Upper lobe of left lung (tissue), 6 donors: ENCODE data around the gene MBOAT7. TPM values are rescaled to one million over a fixed set of nuclear protein-coding genes. Genes with fewer than 3 reads are reported as not detected.
"Not testable (repeated sequence)": the region's sequence is repeated elsewhere in the genome, so short reads cannot be mapped to it uniquely, and the experiment has no call there.

Experiments used
- ATAC-seq, 2 donors: fragments of 200-7000 bp; cut with Tn5 transposase; one replicate each; pipeline ENCODE4 v1.9.1; 2022; ENCODE audit warnings: mild to moderate bottlenecking in 2 of 2, moderate library complexity in 2 of 2; ENCODE audit not compliant: low FRiP score in 2 of 2
- DNase-seq, 2 donors: peaks; one replicate each; pipeline ENCODE4 v3.0.0-alpha.2; 2019 to 2020
- H3K27ac ChIP-seq, 4 donors: fragments of 200-600 bp; sonication (generic); one replicate each; pipeline ENCODE4 v1.5.1; 2016 to 2019
- H3K27me3 ChIP-seq, 4 donors: fragments of 200-600 bp; sonication (generic); one replicate each; pipeline ENCODE4 v1.5.1; 2017 to 2019
- H3K36me3 ChIP-seq, 4 donors: fragments of 200-600 bp; sonication (generic); one replicate each; pipeline ENCODE4 v1.5.1; 2016 to 2019
- H3K4me1 ChIP-seq, 4 donors: fragments of 200-600 bp; sonication (generic); one replicate each; pipeline ENCODE4 v1.5.1; 2018 to 2019
- H3K4me3 ChIP-seq, 4 donors: fragments of 200-600 bp; sonication (generic); one replicate each; pipeline ENCODE4 v1.5.1; 2017 to 2019; ENCODE audit warnings: mild to moderate bottlenecking in 2 of 4, moderate library complexity in 1 of 4
- H3K9me3 ChIP-seq, 4 donors: fragments of 200-600 bp; sonication (generic); one replicate each; pipeline ENCODE4 v1.5.1; 2018 to 2019
- CTCF ChIP-seq, 6 experiments: fragments of 450-650 bp in 4 of 6; fragments of 200-600 bp in 2 of 6; sonication (generic) in 2 of 6; IDR thresholded peaks; one replicate each; pipeline ENCODE4 v1.5.1; 2016 to 2019; ENCODE audit warnings: antibody characterized with exemption in 6 of 6
- EP300 ChIP-seq, 4 donors: sonication (generic); formaldehyde crosslinking; IDR thresholded peaks; one replicate each; pipeline ENCODE4 v1.5.1; 2017; ENCODE audit warnings: antibody characterized with exemption in 4 of 4, control low read depth in 2 of 4
- POLR2A ChIP-seq, 4 donors: fragments of 450-650 bp; IDR thresholded peaks; one replicate each; pipeline ENCODE4 v1.5.1; 2016 to 2017; ENCODE audit warnings: antibody characterized with exemption in 4 of 4, mild to moderate bottlenecking in 2 of 4
- POLR2AphosphoS5 ChIP-seq, 2 donors: sonication (generic); formaldehyde crosslinking; IDR thresholded peaks; one replicate each; pipeline ENCODE4 v1.5.1; 2017; ENCODE audit warnings: antibody characterized with exemption in 2 of 2
- WGBS, 2 donors: methylation state at CpG; one replicate each; pipeline ENCODE4 v1.1.5; 2017 to 2018; 5-methylcytosine and 5-hydroxymethylcytosine counted together
- total RNA-seq, 6 donors: library from RNA; depleted of rRNA in 4 of 6; stranded (reverse); fragments of >200 nt in 4 of 6; gene quantifications; one replicate each; pipeline versions ENCODE4 v1.1.0 to v1.2.1, GENCODE V29; 2016 to 2021
- donor health status: DM: no; HTN: no; CAD: no; lungs with moderate emphysema.
- donor health status: DM: no; HTN: yes; CAD: no; lungs with severe emphysema.

Gene MBOAT7
- total RNA-seq = 100 to 1,000 TPM in 1 of 6 donors, 10 to 100 TPM in 5; 43.7 to 121 (median 75.4) TPM

- TF ChIP-seq POLR2A (IDR thresholded peaks at IDR 0.05) (peak in 2 of 4 donors; percentile 47 to 74), CTCF (IDR thresholded peaks at IDR 0.05) (peak; percentile 21 to 76 (median 63)), EP300 (IDR thresholded peaks at IDR 0.05) (no peak), POLR2AphosphoS5 (IDR thresholded peaks at IDR 0.05) (peak; percentile 66 to 81)
- peaks cover 19 to 33% (median 22%) of the 10 kb centered on the region in 4 donors for H3K4me1 ChIP-seq
- 1% methylated on average over 17 to 46 of the region's 64 CpGs for WGBS, 2 donors
- peak within 1 kb of the TSS; percentile 99 to 100 (median 99) for H3K27ac ChIP-seq
- peak; percentile 66 to 96 for DNase-seq
- ATAC-seq = peak in 1 of 2 donors; percentile 3
- H3K36me3 ChIP-seq = peaks cover 0 to 22% (median 16%) of the 10 kb centered on the region in 4 donors
- H3K9me3 ChIP-seq = no peaks in the 10 kb centered on the region
- H3K4me3 ChIP-seq = peak within 1 kb of the TSS; percentile 61 to 85 (median 80)
- no peaks in the 10 kb centered on the region for H3K27me3 ChIP-seq
Measured at GRCh38 chr19:54189145-54189734, at the start of gene MBOAT7. TSS of gene MBOAT7 (minus strand) at chr19:54189580. CDS start at chr19:54188508, 1,072 bp downstream.

- Histone ChIP-seq H3K9me3 (no peaks in the 10 kb centered on the region), H3K36me3 (no peaks in the 10 kb centered on the region), H3K27me3 (no peaks in the 10 kb centered on the region), H3K4me1 (peaks cover 0 to 4% (median 2%) of the 10 kb centered on the region in 4 donors), H3K27ac (no peak overlapping the region), H3K4me3 (no peak overlapping the region)
- 71 to 92% methylated on average over 4 to 5 of the region's 5 CpGs for WGBS, 2 donors
- TF ChIP-seq POLR2AphosphoS5 (IDR thresholded peaks at IDR 0.05) = no peak
- DNase-seq = no peak
- no peak for ATAC-seq
Measured at GRCh38 chr19:54233941-54234340, 44.6 kb upstream of the MBOAT7 start.

GRCh38 chr19:54231077-54231931 lies 41.9 kb upstream of the MBOAT7 start:
- Histone ChIP-seq H3K27me3 (no peaks in the 10 kb centered on the region), H3K36me3 (no peaks in the 10 kb centered on the region), H3K27ac (no peak overlapping the region), H3K4me1 (peaks cover 0 to 4% (median 2%) of the 10 kb centered on the region in 4 donors), H3K9me3 (no peaks in the 10 kb centered on the region), H3K4me3 (no peak overlapping the region)
- 26% methylated on average over 16 to 17 of the region's 21 CpGs for WGBS, 2 donors
- peak; percentile 87 to 94 (median 92) for TF ChIP-seq CTCF (IDR thresholded peaks at IDR 0.05)
- TF ChIP-seq POLR2A (IDR thresholded peaks at IDR 0.05) = no peak
- DNase-seq = peak; percentile 91 to 93
- peak; percentile 95 to 97 for ATAC-seq

- no peak for DNase-seq
Measured at GRCh38 chr19:54230031-54230430, 40.7 kb upstream of the MBOAT7 start.

GRCh38 chr19:54229146-54229545 lies 39.8 kb upstream of the MBOAT7 start:
- Histone ChIP-seq H3K4me3 (no peak overlapping the region), H3K9me3 (no peaks in the 10 kb centered on the region), H3K27me3 (no peaks in the 10 kb centered on the region), H3K36me3 (no peaks in the 10 kb centered on the region), H3K4me1 (peaks cover 0 to 4% (median 2%) of the 10 kb centered on the region in 4 donors), H3K27ac (no peak overlapping the region)
- 89 to 92% methylated on average over 8 of the region's 8 CpGs for WGBS, 2 donors
- DNase-seq (no peak), ATAC-seq (no peak)
- no peak for TF ChIP-seq POLR2A (IDR thresholded peaks at IDR 0.05)

More at GRCh38 chr19:54230031-54230430, 40.7 kb upstream of the MBOAT7 start:
- Histone ChIP-seq H3K4me1 (peaks cover 0 to 4% (median 2%) of the 10 kb centered on the region in 4 donors), H3K27me3 (no peaks in the 10 kb centered on the region), H3K36me3 (no peaks in the 10 kb centered on the region), H3K4me3 (no peak overlapping the region), H3K9me3 (no peaks in the 10 kb centered on the region), H3K27ac (no peak overlapping the region)
- 81 to 84% methylated on average over 7 of the region's 7 CpGs for WGBS, 2 donors
- ATAC-seq = no peak
- TF ChIP-seq POLR2A (IDR thresholded peaks at IDR 0.05) (no peak), EP300 (IDR thresholded peaks at IDR 0.05) (no peak), POLR2AphosphoS5 (IDR thresholded peaks at IDR 0.05) (no peak)

- H3K27ac ChIP-seq, H3K27me3 ChIP-seq, H3K9me3 ChIP-seq, H3K4me3 ChIP-seq, DNase-seq, ATAC-seq, H3K4me1 ChIP-seq, H3K36me3 ChIP-seq: not testable (repeated sequence)
- WGBS, 2 donors = 73 to 81% methylated on average over 9 to 10 of the region's 10 CpGs
Measured at GRCh38 chr19:54224619-54225018, 35.2 kb upstream of the MBOAT7 start.

- not testable (repeated sequence) for H3K4me1 ChIP-seq, DNase-seq, H3K27me3 ChIP-seq, H3K9me3 ChIP-seq, H3K4me3 ChIP-seq, H3K36me3 ChIP-seq
- WGBS, 2 donors = 43 to 55% methylated on average over 5 of the region's 5 CpGs
- peak overlapping the region in 2 of 4 donors; percentile 86 to 87 for H3K27ac ChIP-seq
- peak in 1 of 2 donors; percentile 20 for ATAC-seq
Measured at GRCh38 chr19:54223937-54224281, 34.5 kb upstream of the MBOAT7 start.

- not testable (repeated sequence) for H3K4me1 ChIP-seq, H3K4me3 ChIP-seq, DNase-seq, H3K9me3 ChIP-seq, H3K27me3 ChIP-seq
- WGBS, 2 donors = 52 to 58% methylated on average over 14 of the region's 14 CpGs
- Histone ChIP-seq H3K36me3 (peaks cover 0 to 12% (median 3%) of the 10 kb centered on the region in 4 donors), H3K27ac (peak overlapping the region in 2 of 4 donors; percentile 86 to 87)
- ATAC-seq = peak; percentile 28 to 39
Measured at GRCh38 chr19:54223277-54223936, 34.0 kb upstream of the MBOAT7 start.
